H1 (cell line): ENCODE measurements around the gene F8. TPM values are rescaled to one million over a fixed set of nuclear protein-coding genes. Genes with fewer than 3 reads are reported as not detected.

Experiments used
- NRF1 ChIP-seq: IDR thresholded peaks from 2 replicates; pipeline ENCODE4 v1.6.1; 2011; ENCODE audit warnings: mild to moderate bottlenecking, low read depth, low read length, improper control_type of control experiment
- TBP ChIP-seq: IDR thresholded peaks from 2 replicates; pipeline ENCODE4 v1.6.1; 2011; ENCODE audit warnings: low read depth, low read length, improper control_type of control experiment
- polyA plus RNA-seq, 7 experiments: library from polyadenylated mRNA; depleted of rRNA in 3 of 7; stranded (reverse) in 5 of 7; unstranded in 2 of 7; fragments of >200 nt in 5 of 7; fragments of 200-250 nt in 2 of 7; gene quantifications; 1 replicate in 5 of 7; 2 replicates in 1 of 7; 4 replicates in 1 of 7; pipeline versions ENCODE4 v1.2.1 to v1.2.3, GENCODE V29; 2011 to 2013; ENCODE audit warnings: missing spikeins in 2 of 7, mixed read lengths in 2 of 7
- total RNA-seq: library from RNA; stranded (reverse); fragmentation: NEBNext Ultra II Directional; extraction: Animal tissue kit (Norgen Biotek cat#: 25700); gene quantifications from 2 replicates; pipeline ENCODE4 v1.2.1, GENCODE V29; 2021

Gene F8
- total and polyA plus RNA-seq, 2 of the 8 experiments (the other 6 are each of a cell fraction or from before 2014, with no cell fraction given), result 1.1 to 2.6 TPM

- no peak for TF ChIP-seq NRF1
- no peak for TF ChIP-seq TBP
Measured at GRCh38 chrX:154804957-154805695, 217.4 kb downstream of the F8 start, which contains the start of gene MPP1 (continued).
